A673 (cell line): ENCODE results near the gene CHRM5.

ENCODE experiments used
- CTCF ChIP-seq: fragments of 300-800, 200-600 bp; sonication (generic); conservative IDR thresholded peaks from 2 replicates; pipeline ENCODE4 v1.5.1; 2017; ENCODE audit warnings: low read depth, mild to moderate bottlenecking, antibody characterized with exemption, low read length, moderate library complexity, mixed read lengths
- EZH2 ChIP-seq: fragments of 200-600 bp; sonication (generic); IDR thresholded peaks from 2 replicates; pipeline ENCODE4 v1.6.1; 2017; ENCODE audit warnings: borderline replicate concordance, low read depth, mild to moderate bottlenecking, mixed read lengths, antibody characterized with exemption, low read length; ENCODE audit not compliant: poor library complexity, severe bottlenecking

- TF ChIP-seq CTCF (no peak), EZH2 (no peak)
Measured at GRCh38 chr15:33934921-33935320, 33.4 kb upstream of the CHRM5 start.
